Loucy (cell line): ENCODE data around the gene ANKRD34A.

Experiments
- CTCF ChIP-seq: fragments of 200-600 bp; sonication (generic); conservative IDR thresholded peaks from 2 replicates; pipeline ENCODE4 v1.5.1; 2014; ENCODE audit warnings: mild to moderate bottlenecking, antibody characterized with exemption, low read length
- EZH2phosphoT487 ChIP-seq: fragments of 200-600 bp; IDR thresholded peaks from 2 replicates; pipeline ENCODE4 v1.6.1; 2018; ENCODE audit warnings: antibody characterized with exemption, mild to moderate bottlenecking, moderate library complexity, borderline replicate concordance

- TF ChIP-seq CTCF (no peak), EZH2phosphoT487 (no peak)
These were observed 43.2 kb upstream of the ANKRD34A start for GRCh38 chr1:146007489-146008133.
